Left ventricle myocardium inferior (tissue), 1 donor: ENCODE results near the gene IGF1. TPM values are rescaled to one million over a fixed set of nuclear protein-coding genes. Genes with fewer than 3 reads are reported as not detected.

Experiments used
- DNase-seq: peaks from one replicate; pipeline ENCODE4 v3.0.0-alpha.2; 2020
- H3K27ac ChIP-seq: fragments of 200-600 bp; replicated peaks from 2 replicates; pipeline ENCODE4 v1.8.0; 2021
- H3K27me3 ChIP-seq: fragments of 200-600 bp; 2 replicates; pipeline ENCODE4 v1.8.0; 2021; ENCODE audit warnings: low read depth
- H3K36me3 ChIP-seq: fragments of 200-600 bp; 2 replicates; pipeline ENCODE4 v1.8.0; 2021
- H3K4me1 ChIP-seq: fragments of 200-600 bp; 2 replicates; pipeline ENCODE4 v1.8.0; 2021
- H3K4me3 ChIP-seq: fragments of 200-600 bp; 2 replicates; pipeline ENCODE4 v1.8.0; 2021; ENCODE audit warnings: mild to moderate bottlenecking, moderate library complexity
- H3K9me3 ChIP-seq: fragments of 200-600 bp; replicated peaks from 2 replicates; pipeline ENCODE4 v1.8.0; 2021
- CTCF ChIP-seq: fragments of 200-600 bp; IDR thresholded peaks from 2 replicates; pipeline ENCODE4 v1.8.0; 2021; ENCODE audit warnings: antibody characterized with exemption, mild to moderate bottlenecking, borderline replicate concordance
- intact Hi-C: fragments of 100-400 bp; cut with micrococcal nuclease; formaldehyde crosslinking; loops from one replicate; pipeline ENCODE4 v1.11.0; 2022
- total RNA-seq: library from RNA; stranded (reverse); fragmentation: NEBNext Ultra II Directional; extraction: Animal tissue kit (Norgen Biotek cat#: 25700); gene quantifications from one replicate; pipeline ENCODE4 v1.2.1, GENCODE V29; 2021
- donor health status: DM: no; HTN: yes; CAD: no; lungs with severe emphysema.

Gene IGF1
- total RNA-seq, 1 donor from 2014 or later, result 5.8 TPM

GRCh38 chr12:102425109-102426039 lies 55.0 kb downstream of the IGF1 start:
- Histone ChIP-seq H3K4me3 (no peak overlapping the region), H3K36me3 (no peaks in the 10 kb centered on the region), H3K4me1 (peaks cover 18% of the 10 kb centered on the region), H3K27me3 (no peaks in the 10 kb centered on the region), H3K27ac (peak overlapping the region; percentile 79), H3K9me3 (no peaks in the 10 kb centered on the region)
- DNase-seq, result no peak
- no peak for TF ChIP-seq CTCF
- intact Hi-C loops, result no loop called here

- H3K27ac ChIP-seq, result no peak overlapping the region
- intact Hi-C loops, result no loop called here
- TF ChIP-seq CTCF, result no peak
These were observed 56.9 kb downstream of the IGF1 start for GRCh38 chr12:102423462-102423861.

GRCh38 chr12:102421802-102422583 lies 58.4 kb downstream of the IGF1 start:
- intact Hi-C loops, result no loop called here
- TF ChIP-seq CTCF, result no peak

More at GRCh38 chr12:102423462-102423861, 56.9 kb downstream of the IGF1 start:
- Histone ChIP-seq H3K36me3 (no peaks in the 10 kb centered on the region), H3K27me3 (no peaks in the 10 kb centered on the region), H3K4me3 (no peak overlapping the region), H3K4me1 (peaks cover 18% of the 10 kb centered on the region), H3K9me3 (no peaks in the 10 kb centered on the region)
- DNase-seq, result no peak

GRCh38 chr12:102419094-102419764 lies 61.1 kb downstream of the IGF1 start:
- H3K4me3 ChIP-seq, result no peak overlapping the region
- H3K27ac ChIP-seq, result no peak overlapping the region
- intact Hi-C loops, result no loop called here
- no peaks in the 10 kb centered on the region for H3K36me3 ChIP-seq
- no peaks in the 10 kb centered on the region for H3K27me3 ChIP-seq
- DNase-seq, result no peak
- no peaks in the 10 kb centered on the region for H3K4me1 ChIP-seq
- no peaks in the 10 kb centered on the region for H3K9me3 ChIP-seq
- no peak for TF ChIP-seq CTCF

More at GRCh38 chr12:102421802-102422583, 58.4 kb downstream of the IGF1 start:
- H3K27ac ChIP-seq, result no peak overlapping the region
- H3K9me3 ChIP-seq, result no peaks in the 10 kb centered on the region
- H3K4me3 ChIP-seq, result no peak overlapping the region
- no peaks in the 10 kb centered on the region for H3K36me3 ChIP-seq
- DNase-seq, result no peak
- H3K4me1 ChIP-seq, result peaks cover 7% of the 10 kb centered on the region
- H3K27me3 ChIP-seq, result no peaks in the 10 kb centered on the region

- H3K36me3 ChIP-seq, result no peaks in the 10 kb centered on the region
- intact Hi-C loops, result no loop called here
- H3K9me3 ChIP-seq, result no peaks in the 10 kb centered on the region
- DNase-seq, result no peak
- no peak overlapping the region for H3K4me3 ChIP-seq
- H3K27me3 ChIP-seq, result no peaks in the 10 kb centered on the region
- no peak overlapping the region for H3K27ac ChIP-seq
- TF ChIP-seq CTCF, result no peak
- no peaks in the 10 kb centered on the region for H3K4me1 ChIP-seq
These were observed 63.3 kb downstream of the IGF1 start for GRCh38 chr12:102417055-102417454.
